GM23248 (cell line): ENCODE data around the gene LHCGR.

ENCODE experiments used
- EZH2 ChIP-seq: fragments of 200-600 bp; sonication (generic); IDR thresholded peaks from 2 replicates; pipeline ENCODE4 v1.6.1; 2018; ENCODE audit warnings: antibody characterized with exemption, mild to moderate bottlenecking; ENCODE audit not compliant: insufficient read depth, poor library complexity, severe bottlenecking
- EZH2phosphoT487 ChIP-seq: fragments of 200-600 bp; sonication (generic); IDR thresholded peaks from 2 replicates; pipeline ENCODE4 v1.6.1; 2018; ENCODE audit warnings: antibody characterized with exemption, moderate library complexity, mild to moderate bottlenecking, low read depth; ENCODE audit not compliant: insufficient read depth

GRCh38 chr2:48733067-48733503 lies 22.4 kb downstream of the LHCGR start:
- TF ChIP-seq EZH2phosphoT487 = no peak
- TF ChIP-seq EZH2 = no peak
